Chondrocyte (in vitro differentiated cells): Measurements from ENCODE around the gene TAGLN2. TPM values are rescaled to one million over a fixed set of nuclear protein-coding genes. Genes with fewer than 3 reads are reported as not detected.

Source experiments
- DNase-seq: peaks from one replicate; pipeline ENCODE4 v3.0.0; 2021; ENCODE audit warnings: mixed read lengths, low spot score
- H3K27ac Mint-ChIP-seq: one replicate; pipeline ENCODE4 v1.8.0; 2021; ENCODE audit warnings: mild to moderate bottlenecking, moderate library complexity, mixed read lengths; ENCODE audit not compliant: unreplicated experiment
- H3K27me3 Mint-ChIP-seq: 2 replicates; pipeline ENCODE4 v1.8.0; 2021; ENCODE audit warnings: low read depth, mixed read lengths
- H3K36me3 Mint-ChIP-seq: 2 replicates; pipeline ENCODE4 v1.8.0; 2021; ENCODE audit warnings: low read depth, mixed read lengths
- H3K4me1 Mint-ChIP-seq: 2 replicates; pipeline ENCODE4 v1.8.0; 2021; ENCODE audit warnings: low read depth, mild to moderate bottlenecking, mixed read lengths
- H3K4me3 Mint-ChIP-seq: one replicate; pipeline ENCODE4 v1.8.0; 2021; ENCODE audit warnings: mild to moderate bottlenecking, moderate library complexity, mixed read lengths; ENCODE audit not compliant: unreplicated experiment
- H3K9me3 Mint-ChIP-seq: 2 replicates; pipeline ENCODE4 v1.8.0; 2021; ENCODE audit warnings: low read depth, mixed read lengths
- CTCF ChIP-seq: fragments of 200-600 bp; sonication (generic); IDR thresholded peaks from 2 replicates; pipeline ENCODE4 v1.5.0; 2021; ENCODE audit warnings: antibody characterized with exemption, mild to moderate bottlenecking, moderate library complexity
- total RNA-seq: library from RNA; stranded (reverse); gene quantifications from 3 replicates; pipeline ENCODE4 v1.2.1, GENCODE V29; 2021

TAGLN2 gene
- total RNA-seq, 1 donor from 2014 or later = 392 TPM

GRCh38 chr1:159881622-159882526, 43.4 kb downstream of the TAGLN2 start:
- no peaks in the 10 kb centered on the region for H3K9me3 Mint-ChIP-seq
- no peak overlapping the region for H3K27ac Mint-ChIP-seq
- no peak overlapping the region for H3K4me3 Mint-ChIP-seq
- H3K36me3 Mint-ChIP-seq = no peaks in the 10 kb centered on the region
- DNase-seq = no peak
- no peak for TF ChIP-seq CTCF
- H3K4me1 Mint-ChIP-seq = no peaks in the 10 kb centered on the region
- no peaks in the 10 kb centered on the region for H3K27me3 Mint-ChIP-seq

GRCh38 chr1:159880430-159880829, 44.9 kb downstream of the TAGLN2 start:
- no peaks in the 10 kb centered on the region for H3K4me1 Mint-ChIP-seq
- no peak overlapping the region for H3K4me3 Mint-ChIP-seq
- H3K36me3 Mint-ChIP-seq = no peaks in the 10 kb centered on the region
- no peaks in the 10 kb centered on the region for H3K9me3 Mint-ChIP-seq
- no peak overlapping the region for H3K27ac Mint-ChIP-seq
- no peak for DNase-seq
- no peaks in the 10 kb centered on the region for H3K27me3 Mint-ChIP-seq
- TF ChIP-seq CTCF = no peak

- H3K27me3 Mint-ChIP-seq = no peaks in the 10 kb centered on the region
- no peak for DNase-seq
- H3K4me1 Mint-ChIP-seq = no peaks in the 10 kb centered on the region
- no peaks in the 10 kb centered on the region for H3K36me3 Mint-ChIP-seq
- no peak overlapping the region for H3K4me3 Mint-ChIP-seq
- no peak for TF ChIP-seq CTCF
- no peak overlapping the region for H3K27ac Mint-ChIP-seq
- no peaks in the 10 kb centered on the region for H3K9me3 Mint-ChIP-seq
Observed at GRCh38 chr1:159879977-159880376, 45.3 kb downstream of the TAGLN2 start.

- no peaks in the 10 kb centered on the region for H3K27me3 Mint-ChIP-seq
- no peak overlapping the region for H3K27ac Mint-ChIP-seq
- DNase-seq = no peak
- H3K4me3 Mint-ChIP-seq = no peak overlapping the region
- H3K4me1 Mint-ChIP-seq = no peaks in the 10 kb centered on the region
- no peaks in the 10 kb centered on the region for H3K36me3 Mint-ChIP-seq
- no peak for TF ChIP-seq CTCF
- H3K9me3 Mint-ChIP-seq = no peaks in the 10 kb centered on the region
Observed at GRCh38 chr1:159879136-159879535, 46.2 kb downstream of the TAGLN2 start.

GRCh38 chr1:159877695-159878444, 47.4 kb downstream of the TAGLN2 start:
- no peak for DNase-seq
- Mint-ChIP-seq H3K4me3 (no peak overlapping the region), H3K27ac (no peak overlapping the region), H3K4me1 (no peaks in the 10 kb centered on the region), H3K9me3 (no peaks in the 10 kb centered on the region), H3K36me3 (no peaks in the 10 kb centered on the region), H3K27me3 (no peaks in the 10 kb centered on the region)
- TF ChIP-seq CTCF = no peak
